ENCODE data around the gene SELENON.

DNA sequence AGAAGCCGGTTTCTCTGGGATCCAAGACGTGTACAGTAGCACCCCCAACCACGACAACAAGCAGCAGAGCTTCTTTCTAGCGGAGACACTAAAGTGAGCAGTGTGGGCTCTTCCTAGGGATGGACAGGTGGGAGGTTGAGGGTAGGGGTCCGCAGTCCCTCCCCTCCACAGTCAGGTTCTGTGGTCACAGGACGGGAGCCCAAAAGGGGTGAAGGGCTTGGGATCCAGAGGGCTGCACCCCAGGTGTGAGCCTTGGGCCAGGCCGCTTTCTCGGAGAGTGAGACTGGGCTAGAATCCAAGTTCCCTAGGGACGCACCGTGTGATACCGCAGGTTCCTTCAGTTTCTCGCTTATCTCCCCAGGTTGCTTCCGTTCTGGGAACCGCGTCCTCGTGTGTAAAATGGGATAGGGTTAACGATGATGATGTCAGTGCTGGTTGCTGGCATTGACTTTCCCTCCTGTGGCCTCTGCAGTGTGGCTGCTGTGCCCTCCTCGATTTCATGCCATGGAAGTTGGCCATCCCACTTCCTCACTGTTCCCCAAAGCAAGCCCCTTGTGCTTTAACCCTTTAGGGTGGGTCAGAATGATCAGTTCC is 17.3 kb upstream of the SELENON start:
- TF ChIP-seq BRCA1 (IDR thresholded peaks at IDR 0.05) (no peak), BRCA1 (CRISPR knock-in tag; IDR thresholded peaks at IDR 0.05) (no peak), FOXM1 (IDR thresholded peaks at IDR 0.05; ENCODE audit: low read depth) (peak; percentile 25; the same call in 1 of the 2 replicates), FOXM1 (CRISPR knock-in tag; IDR thresholded peaks at IDR 0.05; ENCODE audit: low read depth) (no peak), RCOR1 (IDR thresholded peaks at IDR 0.05; ENCODE audit: borderline replicate concordance in 1 of 2, low read depth in 2 of 2, low read length in 2 of 2) (peak in 1 of 2 experiments; percentile 91; a peak in 3 of 4 replicates), CTCF (IDR thresholded peaks at IDR 0.05 in 2 of 3, conservative IDR thresholded peaks at IDR 0.05 in 1 of 3; ENCODE audit: insufficient read depth in 2 of 3, low read depth in 1 of 3, low read length in 3 of 3) (no peak)

Measured in K562 (cell line).